HL-60 (cell line): ENCODE measurements around the gene LARP1B.
"Not testable (repeated sequence)": the region's sequence is repeated elsewhere in the genome, so short reads cannot be mapped to it uniquely, and the experiment has no call there.

Experiments used
- DNase-seq, 2 experiments: peaks; one replicate each; pipeline ENCODE4 v3.0.0-alpha.2; 2010 to 2020; ENCODE audit warnings: low read depth in 1 of 2, low spot score in 1 of 2
- H3K27ac ChIP-seq: fragments of 250-450 bp; sonication (Bioruptor Pico); replicated peaks from 2 replicates; pipeline ENCODE4 v1.5.1; 2020; ENCODE audit warnings: mild to moderate bottlenecking, moderate library complexity
- H3K27me3 ChIP-seq: fragments of 250-450 bp; sonication (Bioruptor Pico); 2 replicates; pipeline ENCODE4 v1.5.1; 2021; ENCODE audit warnings: mild to moderate bottlenecking, moderate library complexity; ENCODE audit not compliant: insufficient read depth, poor library complexity, severe bottlenecking
- H3K4me3 ChIP-seq: replicated peaks from 2 replicates; pipeline ENCODE4 v1.5.1; 2011; ENCODE audit warnings: mild to moderate bottlenecking, control low read depth, low read length; ENCODE audit not compliant: insufficient read depth
- CTCF ChIP-seq: IDR thresholded peaks from one replicate; pipeline ENCODE4 v1.5.1; 2011; ENCODE audit warnings: low read length, control low read depth, inconsistent platforms; ENCODE audit not compliant: insufficient read depth
- GABPA ChIP-seq: IDR thresholded peaks from 2 replicates; pipeline ENCODE4 v1.6.1; 2012; ENCODE audit warnings: low read depth
- POLR2AphosphoS5 ChIP-seq: IDR thresholded peaks from 2 replicates; pipeline ENCODE4 v1.6.1; 2012; ENCODE audit warnings: low read depth
- REST ChIP-seq: IDR thresholded peaks from 2 replicates; pipeline ENCODE4 v1.6.1; 2012; ENCODE audit warnings: low read depth; ENCODE audit not compliant: insufficient replicate concordance
- SPI1 ChIP-seq: IDR thresholded peaks from 2 replicates; pipeline ENCODE4 v1.6.1; 2012; ENCODE audit warnings: low read depth, mild to moderate bottlenecking, borderline replicate concordance

The LARP1B gene

GRCh38 chr4:128068918-128069317, 7.8 kb downstream of the LARP1B start:
- TF ChIP-seq REST (no peak), CTCF (no peak), GABPA (no peak), POLR2AphosphoS5 (no peak), SPI1 (no peak)

GRCh38 chr4:128076464-128076863, 15.4 kb downstream of the LARP1B start:
- no peak overlapping the region for H3K4me3 ChIP-seq
- DNase-seq = no peak
- TF ChIP-seq REST (no peak), GABPA (no peak), CTCF (no peak), SPI1 (no peak), POLR2AphosphoS5 (no peak)
- H3K27me3 ChIP-seq = no peaks in the 10 kb centered on the region
- no peak overlapping the region for H3K27ac ChIP-seq

More at GRCh38 chr4:128068918-128069317, 7.8 kb downstream of the LARP1B start:
- H3K27me3 ChIP-seq = no peaks in the 10 kb centered on the region
- no peak overlapping the region for H3K27ac ChIP-seq
- H3K4me3 ChIP-seq = no peak overlapping the region
- DNase-seq = peak; percentile 30 to 35

GRCh38 chr4:128095293-128095692, 34.2 kb downstream of the LARP1B start:
- not testable (repeated sequence) for H3K27me3 ChIP-seq, H3K4me3 ChIP-seq, DNase-seq, H3K27ac ChIP-seq

GRCh38 chr4:128107766-128108165, 46.7 kb downstream of the LARP1B start:
- H3K4me3 ChIP-seq = no peak overlapping the region
- no peak for TF ChIP-seq GABPA
- H3K27ac ChIP-seq = no peak overlapping the region
- no peak for DNase-seq
- no peaks in the 10 kb centered on the region for H3K27me3 ChIP-seq

- DNase-seq = no peak
- no peak for TF ChIP-seq POLR2AphosphoS5
- TF ChIP-seq CTCF = no peak
- TF ChIP-seq REST = no peak
- TF ChIP-seq GABPA = no peak
- TF ChIP-seq SPI1 = no peak
- no peak overlapping the region for H3K4me3 ChIP-seq
- no peak overlapping the region for H3K27ac ChIP-seq
- no peaks in the 10 kb centered on the region for H3K27me3 ChIP-seq
Measured at GRCh38 chr4:128123036-128123435, 61.9 kb downstream of the LARP1B start.
